Glutamatergic neuron (in vitro differentiated cells): Measurements from ENCODE around the gene VPS52. TPM values are rescaled to one million over a fixed set of nuclear protein-coding genes. Genes with fewer than 3 reads are reported as not detected.
A peak's percentile ranks its signal among the peaks of the same experiment; 100 is the strongest.
"Not testable (repeated sequence)": the region's sequence is repeated elsewhere in the genome, so short reads cannot be mapped to it uniquely, and the experiment has no call there.

ENCODE experiments used
- DNase-seq: peaks from one replicate; pipeline ENCODE4 v3.0.0; 2022
- H3K27ac Mint-ChIP-seq: one replicate; pipeline ENCODE4 v1.8.0; 2020; ENCODE audit warnings: mild to moderate bottlenecking, mixed read lengths, inconsistent platforms; ENCODE audit not compliant: unreplicated experiment
- H3K27me3 Mint-ChIP-seq: one replicate; pipeline ENCODE4 v1.8.0; 2020; ENCODE audit warnings: mild to moderate bottlenecking, moderate library complexity, mixed read lengths, inconsistent platforms; ENCODE audit not compliant: unreplicated experiment
- H3K36me3 Mint-ChIP-seq: one replicate; pipeline ENCODE4 v1.8.0; 2020; ENCODE audit warnings: mild to moderate bottlenecking, mixed read lengths, inconsistent platforms; ENCODE audit not compliant: unreplicated experiment
- H3K4me1 Mint-ChIP-seq: one replicate; pipeline ENCODE4 v1.8.0; 2020; ENCODE audit warnings: mild to moderate bottlenecking, low read depth, mixed read lengths, inconsistent platforms; ENCODE audit not compliant: unreplicated experiment
- H3K4me3 Mint-ChIP-seq: one replicate; pipeline ENCODE4 v1.8.0; 2020; ENCODE audit warnings: mild to moderate bottlenecking, mixed read lengths, inconsistent platforms; ENCODE audit not compliant: unreplicated experiment
- H3K9me3 Mint-ChIP-seq: one replicate; pipeline ENCODE4 v1.8.0; 2020; ENCODE audit warnings: mild to moderate bottlenecking, moderate library complexity, mixed read lengths, inconsistent platforms; ENCODE audit not compliant: unreplicated experiment
- total RNA-seq: library from RNA; stranded (reverse); fragmentation: NEBNext Ultra II Directional; extraction: Animal tissue kit (Norgen Biotek cat#: 25700); gene quantifications from one replicate; pipeline ENCODE4 v1.2.1, GENCODE V29; 2021; ENCODE audit not compliant: unreplicated experiment
- TF ChIP-seq, protein P1 (sequence below): fragments of 200-600 bp; sonication (generic); IDR thresholded peaks from one replicate; pipeline ENCODE4 v1.5.0; 2021; ENCODE audit not compliant: partially characterized antibody, unreplicated experiment

VPS52 gene
- total RNA-seq, 1 donor from 2014 or later = 50.9 TPM

DNA sequence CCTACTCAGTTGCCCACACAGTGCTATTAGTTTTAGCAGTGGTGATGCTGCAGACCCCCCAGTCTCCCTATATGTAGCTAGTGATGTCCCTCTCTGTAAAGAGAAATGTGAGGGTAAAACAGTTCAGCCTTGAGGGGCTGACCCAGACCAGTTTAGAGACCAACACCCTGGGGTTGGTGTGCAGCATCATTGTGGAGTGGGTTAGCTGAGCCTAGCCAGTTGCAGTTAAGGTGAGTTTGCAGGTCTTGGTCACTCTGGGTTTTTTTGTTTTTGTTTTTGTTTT lies 4.8 kb upstream of the VPS52 start:
- H3K27me3 Mint-ChIP-seq = peaks cover 11% of the 10 kb centered on the region
- TF ChIP-seq, protein P1, sequence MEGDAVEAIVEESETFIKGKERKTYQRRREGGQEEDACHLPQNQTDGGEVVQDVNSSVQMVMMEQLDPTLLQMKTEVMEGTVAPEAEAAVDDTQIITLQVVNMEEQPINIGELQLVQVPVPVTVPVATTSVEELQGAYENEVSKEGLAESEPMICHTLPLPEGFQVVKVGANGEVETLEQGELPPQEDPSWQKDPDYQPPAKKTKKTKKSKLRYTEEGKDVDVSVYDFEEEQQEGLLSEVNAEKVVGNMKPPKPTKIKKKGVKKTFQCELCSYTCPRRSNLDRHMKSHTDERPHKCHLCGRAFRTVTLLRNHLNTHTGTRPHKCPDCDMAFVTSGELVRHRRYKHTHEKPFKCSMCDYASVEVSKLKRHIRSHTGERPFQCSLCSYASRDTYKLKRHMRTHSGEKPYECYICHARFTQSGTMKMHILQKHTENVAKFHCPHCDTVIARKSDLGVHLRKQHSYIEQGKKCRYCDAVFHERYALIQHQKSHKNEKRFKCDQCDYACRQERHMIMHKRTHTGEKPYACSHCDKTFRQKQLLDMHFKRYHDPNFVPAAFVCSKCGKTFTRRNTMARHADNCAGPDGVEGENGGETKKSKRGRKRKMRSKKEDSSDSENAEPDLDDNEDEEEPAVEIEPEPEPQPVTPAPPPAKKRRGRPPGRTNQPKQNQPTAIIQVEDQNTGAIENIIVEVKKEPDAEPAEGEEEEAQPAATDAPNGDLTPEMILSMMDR = no peak
- peak overlapping the region; percentile 88 for H3K27ac Mint-ChIP-seq
- DNase-seq = no peak
- no peaks in the 10 kb centered on the region for H3K36me3 Mint-ChIP-seq
- H3K9me3 Mint-ChIP-seq = peaks cover 3% of the 10 kb centered on the region
- H3K4me3 Mint-ChIP-seq = peak overlapping the region; percentile 90
- H3K4me1 Mint-ChIP-seq = peaks cover 40% of the 10 kb centered on the region

- not testable (repeated sequence) for DNase-seq, H3K9me3 Mint-ChIP-seq, H3K36me3 Mint-ChIP-seq
- Mint-ChIP-seq H3K4me3 (peak overlapping the region; percentile 90), H3K27me3 (peaks cover 12% of the 10 kb centered on the region), H3K27ac (peak overlapping the region; percentile 88), H3K4me1 (peaks cover 40% of the 10 kb centered on the region)
These were observed 4.3 kb upstream of the VPS52 start for GRCh38 chr6:33275795-33276580.

- H3K4me1 Mint-ChIP-seq = peaks cover 35% of the 10 kb centered on the region
- H3K27me3 Mint-ChIP-seq = peaks cover 12% of the 10 kb centered on the region
- H3K36me3 Mint-ChIP-seq = no peaks in the 10 kb centered on the region
- peak overlapping the region; percentile 98 for H3K4me3 Mint-ChIP-seq
- TF ChIP-seq, protein P1 = no peak
- DNase-seq = no peak
- peaks cover 4% of the 10 kb centered on the region for H3K9me3 Mint-ChIP-seq
- peak overlapping the region; percentile 9 for H3K27ac Mint-ChIP-seq
These were observed 2.5 kb upstream of the VPS52 start for GRCh38 chr6:33273924-33274902.

DNA sequence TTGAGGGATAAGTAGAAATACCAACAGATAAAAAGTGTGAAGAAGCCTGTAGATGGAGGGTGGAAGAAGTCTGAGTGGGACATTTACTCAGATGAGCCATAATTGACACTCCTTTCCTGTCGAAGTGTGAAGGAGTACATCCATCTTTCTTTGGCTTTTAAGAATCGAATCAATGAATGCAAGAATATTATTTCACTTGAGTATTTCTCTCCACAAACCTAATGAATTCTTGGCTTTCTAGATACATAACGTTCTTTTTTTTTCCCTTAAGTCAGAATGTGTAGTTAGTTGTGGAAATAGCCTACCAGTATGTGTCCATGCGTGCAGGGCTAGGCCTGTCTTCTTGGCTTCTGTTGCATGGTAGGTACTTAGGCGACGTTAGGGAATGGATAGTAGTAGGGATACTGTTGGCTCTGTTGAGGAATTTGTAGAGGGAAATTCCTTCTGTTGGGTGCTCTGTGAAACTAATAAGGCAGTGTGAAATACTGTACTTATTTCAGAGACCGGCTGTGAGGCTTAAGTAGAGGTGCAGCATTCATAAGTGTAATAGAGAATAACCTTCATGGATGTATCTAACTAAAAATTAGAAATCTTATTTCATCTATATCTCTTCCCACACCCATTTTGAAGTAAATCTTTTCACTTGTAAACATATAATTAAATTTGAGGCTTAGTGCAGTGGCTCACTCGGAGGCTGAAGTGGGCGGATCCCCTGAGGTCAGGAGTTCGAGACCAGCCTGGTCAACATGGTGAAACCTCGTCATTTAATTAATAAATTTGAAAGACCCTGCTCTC lies 1.6 kb upstream of the VPS52 start:
- TF ChIP-seq, protein P1 = no peak
- Mint-ChIP-seq H3K9me3 (peaks cover 4% of the 10 kb centered on the region), H3K27ac (peak overlapping the region; percentile 59), H3K27me3 (peaks cover 12% of the 10 kb centered on the region), H3K4me3 (peak overlapping the region; percentile 98), H3K4me1 (peaks cover 28% of the 10 kb centered on the region), H3K36me3 (no peaks in the 10 kb centered on the region)
- no peak for DNase-seq
